Right lobe of liver (tissue), 6 donors: ENCODE measurements around the gene VCL. TPM values are rescaled to one million over a fixed set of nuclear protein-coding genes. Genes with fewer than 3 reads are reported as not detected.

ENCODE experiments used
- ATAC-seq, 4 donors: fragments of 200-7000 bp; cut with Tn5 transposase; one replicate each; pipeline ENCODE4 v1.9.1; 2020; ENCODE audit warnings: mild to moderate bottlenecking in 4 of 4, moderate library complexity in 4 of 4
- DNase-seq, 3 donors: peaks; one replicate each; pipeline ENCODE4 v3.0.0-alpha.2; 2020
- H3K27ac ChIP-seq, 3 donors: fragments of 200-600 bp; one replicate each; pipeline ENCODE4 v1.8.0; 2022
- H3K27me3 ChIP-seq, 2 donors: fragments of 200-600 bp; one replicate each; pipeline ENCODE4 v1.8.0; 2022
- H3K36me3 ChIP-seq, 4 donors: fragments of 200-600 bp; sonication (generic) in 1 of 4; one replicate each; pipeline versions ENCODE4 v1.5.1 to v1.8.0; 2017 to 2022; ENCODE audit warnings: control low read depth in 1 of 4
- H3K4me1 ChIP-seq, 4 donors: fragments of 200-600 bp; sonication (generic) in 1 of 4; one replicate each; pipeline versions ENCODE4 v1.5.1 to v1.8.0; 2017 to 2022; ENCODE audit warnings: control low read depth in 1 of 4
- H3K4me3 ChIP-seq, 3 donors: fragments of 200-600 bp; one replicate each; pipeline ENCODE4 v1.8.0; 2022
- H3K9me3 ChIP-seq, 4 donors: fragments of 200-600 bp; sonication (generic) in 1 of 4; one replicate each; pipeline versions ENCODE4 v1.5.1 to v1.8.0; 2017 to 2022; ENCODE audit warnings: control low read depth in 1 of 4
- POLR2A ChIP-seq: fragments of 450-650 bp; IDR thresholded peaks from one replicate; pipeline ENCODE4 v1.6.1; 2017; ENCODE audit warnings: antibody characterized with exemption, mild to moderate bottlenecking
- WGBS: methylation state at CpG from one replicate; pipeline ENCODE4 v1.1.6; 2018; ENCODE audit warnings: low coverage, low lambda C conversion rate; ENCODE audit not compliant: insufficient coverage; ENCODE audit errors: missing lambda C conversion rate; 5-methylcytosine and 5-hydroxymethylcytosine counted together
- intact Hi-C, 2 donors: fragments of 100-400 bp; cut with DNase I; formaldehyde crosslinking; loops; one replicate each; pipeline versions ENCODE4 v1.11.2 to v1.14.1; 2022
- total RNA-seq, 6 experiments: library from RNA; depleted of rRNA in 2 of 6; stranded (reverse); fragments of >200 nt in 2 of 6; fragmentation: NEBNext Ultra II Directional in 3 of 6; extraction: Animal tissue kit (Norgen Biotek cat#: 25700) in 3 of 6; gene quantifications; one replicate each; pipeline versions ENCODE4 v1.1.0 to v1.2.4, GENCODE V29; 2016 to 2023
- TF ChIP-seq, protein P1 (sequence below), 4 donors: fragments of 200-600 bp in 3 of 4; fragments of 450-650 bp in 1 of 4; IDR thresholded peaks; one replicate each; pipeline versions ENCODE4 v1.5.1 to v1.8.0; 2016 to 2022; ENCODE audit warnings: antibody characterized with exemption in 4 of 4, mild to moderate bottlenecking in 2 of 4
- donor health status: DM: no; HTN: yes; CAD: no.
- donor health status: DM: no; HTN: no; CAD: no.
- donor health status: DM: no; HTN: no; CAD: no.
- donor health status: DM: no; HTN: yes; CAD: no.
- donor health status: DM: no; HTN: yes; CAD: no.

Gene VCL
- total RNA-seq, 6 experiments from 2014 or later, result 13.2 to 58.9 (median 27.5) TPM

DNA sequence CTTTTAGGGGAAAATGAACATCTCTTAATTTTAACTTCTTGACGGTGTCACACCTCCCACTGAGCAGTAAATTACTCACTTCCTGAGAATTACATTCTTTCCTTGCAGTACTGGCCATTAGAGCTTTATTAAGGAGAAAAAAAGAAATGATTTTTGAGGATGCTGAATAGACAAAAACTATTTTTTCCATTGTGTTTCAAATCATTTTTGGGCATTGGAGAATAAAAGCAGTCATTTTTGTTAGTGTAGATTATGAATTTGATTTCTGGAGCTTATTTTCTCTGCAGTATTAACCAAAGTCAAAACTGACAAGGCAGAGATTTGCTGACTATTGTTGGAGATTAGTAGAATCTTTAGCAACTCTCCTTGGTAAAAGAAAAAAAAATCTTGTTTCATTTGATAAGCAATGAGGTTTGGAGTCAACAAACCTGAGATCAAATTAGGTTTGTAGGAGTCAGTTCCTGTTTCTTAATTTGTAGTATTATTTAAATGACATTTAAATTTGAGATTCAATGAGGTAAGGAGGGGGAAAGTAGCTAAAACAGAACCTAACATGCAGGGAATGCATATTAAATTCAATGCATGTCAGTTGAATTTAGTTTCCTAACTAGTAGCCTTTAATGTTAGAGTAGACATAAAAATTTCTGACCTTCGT is 82.1 kb downstream of the VCL start:
- Histone ChIP-seq H3K4me3 (no peak overlapping the region), H3K9me3 (no peaks in the 10 kb centered on the region), H3K27ac (no peak overlapping the region), H3K4me1 (peaks cover 0 to 19% (median 8%) of the 10 kb centered on the region in 4 donors), H3K27me3 (no peaks in the 10 kb centered on the region), H3K36me3 (no peaks in the 10 kb centered on the region)
- no peak for DNase-seq
- ATAC-seq, result no peak
- TF ChIP-seq POLR2A, result no peak
- TF ChIP-seq, protein P1, sequence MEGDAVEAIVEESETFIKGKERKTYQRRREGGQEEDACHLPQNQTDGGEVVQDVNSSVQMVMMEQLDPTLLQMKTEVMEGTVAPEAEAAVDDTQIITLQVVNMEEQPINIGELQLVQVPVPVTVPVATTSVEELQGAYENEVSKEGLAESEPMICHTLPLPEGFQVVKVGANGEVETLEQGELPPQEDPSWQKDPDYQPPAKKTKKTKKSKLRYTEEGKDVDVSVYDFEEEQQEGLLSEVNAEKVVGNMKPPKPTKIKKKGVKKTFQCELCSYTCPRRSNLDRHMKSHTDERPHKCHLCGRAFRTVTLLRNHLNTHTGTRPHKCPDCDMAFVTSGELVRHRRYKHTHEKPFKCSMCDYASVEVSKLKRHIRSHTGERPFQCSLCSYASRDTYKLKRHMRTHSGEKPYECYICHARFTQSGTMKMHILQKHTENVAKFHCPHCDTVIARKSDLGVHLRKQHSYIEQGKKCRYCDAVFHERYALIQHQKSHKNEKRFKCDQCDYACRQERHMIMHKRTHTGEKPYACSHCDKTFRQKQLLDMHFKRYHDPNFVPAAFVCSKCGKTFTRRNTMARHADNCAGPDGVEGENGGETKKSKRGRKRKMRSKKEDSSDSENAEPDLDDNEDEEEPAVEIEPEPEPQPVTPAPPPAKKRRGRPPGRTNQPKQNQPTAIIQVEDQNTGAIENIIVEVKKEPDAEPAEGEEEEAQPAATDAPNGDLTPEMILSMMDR (IDR thresholded peaks at IDR 0.05), result no peak
- 61% methylated on average over 2 of the region's 2 CpGs for WGBS
- intact Hi-C loops, result no loop called here

DNA sequence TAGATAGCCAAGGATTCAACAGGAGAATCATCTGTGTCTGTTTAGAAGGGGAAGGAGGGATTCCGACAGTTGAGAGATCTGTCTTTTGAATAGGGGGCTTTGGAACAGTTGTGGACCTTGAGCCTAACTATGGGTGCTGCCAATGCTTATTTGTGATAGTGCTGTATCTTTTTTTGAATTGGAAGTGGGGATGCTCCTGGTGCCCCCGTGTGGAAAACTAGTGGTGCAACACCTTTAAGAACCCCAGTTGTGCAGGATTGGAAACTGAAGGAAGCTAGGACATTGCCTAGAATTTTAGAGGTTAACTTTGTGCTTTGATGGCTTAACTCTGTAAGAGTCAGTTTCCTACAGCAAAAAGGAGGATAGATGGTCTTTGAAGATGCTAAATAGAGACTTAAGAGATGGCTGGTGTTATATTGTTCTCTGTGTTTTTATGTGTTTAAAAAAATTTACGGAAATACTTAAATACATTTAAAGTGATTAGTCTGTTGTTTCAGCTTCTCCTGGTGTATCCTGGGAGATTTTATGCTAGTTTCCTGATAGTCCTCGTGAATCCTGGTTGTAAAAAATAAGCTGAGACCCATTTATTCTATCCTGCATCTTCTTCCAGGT is 83.4 kb downstream of the VCL start:
- intact Hi-C loops, result no loop called here
- no peaks in the 10 kb centered on the region for H3K27me3 ChIP-seq
- no peaks in the 10 kb centered on the region for H3K9me3 ChIP-seq
- DNase-seq (no peak), ATAC-seq (peak; percentile 78 to 88 (median 84))
- 36% methylated on average over 4 of the region's 4 CpGs for WGBS
- no peak overlapping the region for H3K4me3 ChIP-seq
- no peaks in the 10 kb centered on the region for H3K36me3 ChIP-seq
- peaks cover 0 to 19% (median 8%) of the 10 kb centered on the region in 4 donors for H3K4me1 ChIP-seq
- TF ChIP-seq, protein P1 (IDR thresholded peaks at IDR 0.05), result peak; percentile 62 to 75 (median 68)
- TF ChIP-seq POLR2A, result no peak
- H3K27ac ChIP-seq, result no peak overlapping the region

- Histone ChIP-seq H3K27me3 (no peaks in the 10 kb centered on the region), H3K4me3 (no peak overlapping the region), H3K27ac (no peak overlapping the region), H3K36me3 (no peaks in the 10 kb centered on the region), H3K9me3 (no peaks in the 10 kb centered on the region), H3K4me1 (peaks cover 0 to 19% (median 8%) of the 10 kb centered on the region in 4 donors)
- no peak for TF ChIP-seq POLR2A
- TF ChIP-seq, protein P1 (IDR thresholded peaks at IDR 0.05), result no peak
- intact Hi-C loops, result no loop called here
- ATAC-seq (peak; percentile 34 to 67 (median 60)), DNase-seq (no peak)
- 46% methylated on average over 5 of the region's 5 CpGs for WGBS
These were observed 84.2 kb downstream of the VCL start for GRCh38 chr10:74081941-74082718.

- TF ChIP-seq, protein P1 (IDR thresholded peaks at IDR 0.05), result no peak
- no peak for TF ChIP-seq POLR2A
- no peaks in the 10 kb centered on the region for H3K9me3 ChIP-seq
- H3K4me3 ChIP-seq, result no peak overlapping the region
- WGBS, result 25% methylated on average over 2 of the region's 2 CpGs
- no peaks in the 10 kb centered on the region for H3K36me3 ChIP-seq
- intact Hi-C loops, result no loop called here
- H3K27ac ChIP-seq, result peak overlapping the region; percentile 4 to 37 (median 19)
- peak in 1 of 3 donors; percentile 41 for DNase-seq
- peak; percentile 78 to 86 (median 84) for ATAC-seq
- peaks cover 0 to 19% (median 8%) of the 10 kb centered on the region in 4 donors for H3K4me1 ChIP-seq
- no peaks in the 10 kb centered on the region for H3K27me3 ChIP-seq
These were observed 85.4 kb downstream of the VCL start for GRCh38 chr10:74083304-74083703.
